ENCODE results near the gene TNFRSF13B. TPM values are rescaled to one million over a fixed set of nuclear protein-coding genes. Genes with fewer than 3 reads are reported as not detected.
"Not testable (repeated sequence)": the region's sequence is repeated elsewhere in the genome, so short reads cannot be mapped to it uniquely, and the experiment has no call there.

The TNFRSF13B gene
- total and polyA plus RNA-seq, 2 donors from 2014 or later: 1.4 TPM; not detected in 1

DNA sequence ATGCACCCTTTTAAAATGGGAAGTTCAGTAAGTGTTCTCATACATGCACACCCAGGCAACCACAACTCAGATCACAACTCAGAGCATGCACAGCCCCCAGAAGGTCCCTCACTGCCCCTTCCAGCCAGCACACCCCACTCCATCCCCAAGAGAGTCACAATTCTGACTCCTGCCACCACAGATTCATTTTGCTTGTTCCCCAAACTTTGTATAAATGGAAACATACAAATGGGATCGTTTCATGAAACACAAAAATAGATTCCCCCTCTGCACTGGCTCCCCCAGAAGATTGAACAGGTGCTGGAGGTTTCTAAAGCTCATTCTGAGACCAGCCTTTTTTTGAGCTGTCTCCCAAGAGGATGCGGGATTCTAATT lies 3.3 kb upstream of the TNFRSF13B start:
- no peaks in the 10 kb centered on the region for H3K4me1 ChIP-seq (ENCODE audit: control insufficient read depth in 2 of 3, insufficient read depth in 2 of 3, low read depth in 1 of 3, low read length in 3 of 3)
- H3K27me3 ChIP-seq (ENCODE audit: control insufficient read depth, insufficient read depth, low read length): no peaks in the 10 kb centered on the region
- H3K4me3 ChIP-seq (ENCODE audit: low read length in 3 of 3): no peak overlapping the region
- intact Hi-C loops (cut with DNase I): no loop called here
- TF ChIP-seq, protein P1, sequence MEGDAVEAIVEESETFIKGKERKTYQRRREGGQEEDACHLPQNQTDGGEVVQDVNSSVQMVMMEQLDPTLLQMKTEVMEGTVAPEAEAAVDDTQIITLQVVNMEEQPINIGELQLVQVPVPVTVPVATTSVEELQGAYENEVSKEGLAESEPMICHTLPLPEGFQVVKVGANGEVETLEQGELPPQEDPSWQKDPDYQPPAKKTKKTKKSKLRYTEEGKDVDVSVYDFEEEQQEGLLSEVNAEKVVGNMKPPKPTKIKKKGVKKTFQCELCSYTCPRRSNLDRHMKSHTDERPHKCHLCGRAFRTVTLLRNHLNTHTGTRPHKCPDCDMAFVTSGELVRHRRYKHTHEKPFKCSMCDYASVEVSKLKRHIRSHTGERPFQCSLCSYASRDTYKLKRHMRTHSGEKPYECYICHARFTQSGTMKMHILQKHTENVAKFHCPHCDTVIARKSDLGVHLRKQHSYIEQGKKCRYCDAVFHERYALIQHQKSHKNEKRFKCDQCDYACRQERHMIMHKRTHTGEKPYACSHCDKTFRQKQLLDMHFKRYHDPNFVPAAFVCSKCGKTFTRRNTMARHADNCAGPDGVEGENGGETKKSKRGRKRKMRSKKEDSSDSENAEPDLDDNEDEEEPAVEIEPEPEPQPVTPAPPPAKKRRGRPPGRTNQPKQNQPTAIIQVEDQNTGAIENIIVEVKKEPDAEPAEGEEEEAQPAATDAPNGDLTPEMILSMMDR (IDR thresholded peaks at IDR 0.05; ENCODE audit: borderline replicate concordance, extremely low read depth, insufficient read depth): no peak
- no peak for FAIRE-seq
- H3K9ac ChIP-seq (ENCODE audit: low read length in 3 of 3): no peak overlapping the region
- no peak overlapping the region for H3K27ac ChIP-seq (ENCODE audit: low read depth in 2 of 2, low read length in 2 of 2)
- no peaks in the 10 kb centered on the region for H3K36me3 ChIP-seq (ENCODE audit: control insufficient read depth in 2 of 3, insufficient read depth in 3 of 3, low read length in 3 of 3)
- H3K9me3 ChIP-seq (ENCODE audit: control insufficient read depth in 2 of 3, insufficient read depth in 1 of 3, low read length in 3 of 3): no peaks in the 10 kb centered on the region
- DNase-seq: no peak

DNA sequence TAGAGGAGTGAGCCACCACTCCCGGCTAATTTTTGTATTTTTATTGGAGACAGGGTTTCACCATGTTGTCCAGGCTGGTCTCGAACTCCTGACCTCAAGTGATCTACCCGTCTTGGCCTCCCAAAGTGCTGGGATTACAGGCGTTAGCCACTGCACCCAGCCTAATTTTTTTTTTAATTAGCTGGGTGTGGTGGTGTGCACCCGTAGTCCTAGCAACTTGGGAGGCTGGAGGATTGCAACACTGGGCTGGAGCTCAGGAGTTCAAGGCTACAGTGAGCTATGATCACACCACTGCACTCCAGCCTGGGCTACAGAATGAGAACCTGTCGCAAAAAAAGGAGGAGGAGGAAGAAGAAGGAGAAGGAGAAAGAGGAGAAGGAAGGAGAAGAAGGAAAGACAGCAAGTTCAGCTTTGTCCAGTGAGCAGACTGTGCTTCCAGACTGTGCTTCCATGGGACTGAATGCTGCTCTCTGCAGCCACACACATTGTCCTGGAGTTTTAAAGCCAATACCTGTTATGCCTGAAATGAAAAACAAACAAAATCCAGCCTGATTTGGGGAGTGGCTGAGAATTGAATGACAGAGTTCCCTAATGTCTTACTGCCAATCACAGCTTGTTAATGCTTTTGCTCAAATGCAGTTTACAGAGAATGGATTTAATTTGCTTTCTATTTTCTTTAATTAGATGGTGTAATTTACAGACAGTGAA lies 2.8 kb upstream of the TNFRSF13B start:
- DNase-seq (no peak), FAIRE-seq (no peak)
- no peaks in the 10 kb centered on the region for H3K4me1 ChIP-seq (ENCODE audit: control insufficient read depth in 2 of 3, insufficient read depth in 2 of 3, low read depth in 1 of 3, low read length in 3 of 3)
- H3K36me3 ChIP-seq (ENCODE audit: control insufficient read depth in 2 of 3, insufficient read depth in 3 of 3, low read length in 3 of 3): no peaks in the 10 kb centered on the region
- no peak overlapping the region for H3K27ac ChIP-seq (ENCODE audit: low read depth in 2 of 2, low read length in 2 of 2)
- H3K9ac ChIP-seq (ENCODE audit: low read length in 3 of 3): no peak overlapping the region
- H3K9me3 ChIP-seq (ENCODE audit: control insufficient read depth in 2 of 3, insufficient read depth in 1 of 3, low read length in 3 of 3): no peaks in the 10 kb centered on the region
- intact Hi-C loops (cut with DNase I): no loop called here
- TF ChIP-seq, protein P1 (IDR thresholded peaks at IDR 0.05; ENCODE audit: borderline replicate concordance, extremely low read depth, insufficient read depth): no peak
- no peaks in the 10 kb centered on the region for H3K27me3 ChIP-seq (ENCODE audit: control insufficient read depth, insufficient read depth, low read length)
- H3K4me3 ChIP-seq (ENCODE audit: low read length in 3 of 3): no peak overlapping the region

DNA sequence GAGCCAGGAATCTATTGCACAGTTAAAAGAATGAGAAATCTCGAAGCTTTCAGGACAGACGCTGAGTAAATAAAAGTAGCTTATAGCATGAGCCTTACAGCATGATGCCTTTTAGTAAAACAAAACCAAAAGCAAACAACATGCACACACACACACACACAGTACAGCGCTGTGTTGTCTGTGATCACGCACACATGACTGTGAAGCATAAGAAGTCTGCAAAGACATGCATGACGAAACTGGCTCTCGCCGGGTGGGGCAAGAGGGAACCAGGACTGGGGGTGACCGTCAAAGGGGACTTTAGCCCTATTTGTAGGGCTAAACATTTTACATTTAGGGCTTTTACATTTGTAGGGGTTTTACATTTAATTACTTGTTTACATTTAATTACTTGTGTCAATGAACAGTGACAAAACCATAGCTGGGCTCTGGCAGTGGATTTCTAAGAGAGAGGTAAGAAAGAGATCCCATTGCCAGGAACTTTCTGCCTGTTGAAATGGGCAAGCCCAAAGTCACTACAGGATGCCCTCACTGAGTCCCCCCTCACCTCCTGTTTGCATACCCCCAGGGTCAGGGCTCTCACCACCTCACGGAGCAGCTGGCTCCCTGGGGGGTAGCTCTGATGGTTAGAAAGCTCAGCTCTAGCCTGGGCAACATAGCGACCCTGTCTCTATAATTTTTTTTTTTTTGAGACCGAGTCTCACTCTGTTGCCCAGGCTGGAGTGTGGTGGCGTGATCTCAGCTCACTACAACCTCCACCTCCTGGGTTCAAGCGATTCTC lies 2.0 kb upstream of the TNFRSF13B start:
- Histone ChIP-seq H3K27ac (ENCODE audit: low read depth in 2 of 2, low read length in 2 of 2) (no peak overlapping the region), H3K9ac (ENCODE audit: low read length in 3 of 3) (no peak overlapping the region), H3K4me3 (ENCODE audit: low read length in 3 of 3) (no peak overlapping the region), H3K36me3 (ENCODE audit: control insufficient read depth in 2 of 3, insufficient read depth in 3 of 3, low read length in 3 of 3) (no peaks in the 10 kb centered on the region), H3K4me1 (ENCODE audit: control insufficient read depth in 2 of 3, insufficient read depth in 2 of 3, low read depth in 1 of 3, low read length in 3 of 3) (no peaks in the 10 kb centered on the region), H3K9me3 (ENCODE audit: control insufficient read depth in 2 of 3, insufficient read depth in 1 of 3, low read length in 3 of 3) (no peaks in the 10 kb centered on the region), H3K27me3 (ENCODE audit: control insufficient read depth, insufficient read depth, low read length) (no peaks in the 10 kb centered on the region)
- intact Hi-C loops (cut with DNase I): no loop called here
- DNase-seq (peak in 3 of 5 donors; percentile 37 to 59 (median 37)), FAIRE-seq (no peak)
- TF ChIP-seq, protein P1 (IDR thresholded peaks at IDR 0.05; ENCODE audit: borderline replicate concordance, extremely low read depth, insufficient read depth): no peak

DNA sequence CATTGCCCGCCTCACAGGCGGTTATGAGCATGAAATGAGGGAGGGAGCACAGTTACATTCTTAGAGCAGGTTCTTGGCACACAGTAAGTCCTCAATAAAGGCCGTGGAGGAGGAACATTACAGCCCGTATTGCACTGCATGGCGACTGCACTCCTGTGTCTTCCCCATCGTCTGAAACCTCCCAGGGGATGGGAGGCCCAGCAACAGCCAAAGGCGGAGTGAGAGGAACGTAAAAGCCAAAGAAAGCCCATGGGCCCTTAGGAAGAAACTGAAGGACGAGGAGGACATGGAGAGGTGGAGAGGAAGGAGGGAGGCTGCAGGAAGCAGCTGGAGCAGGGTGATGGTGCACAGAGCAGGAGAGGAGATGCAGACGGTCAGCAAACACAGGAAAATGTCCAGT lies 1.1 kb upstream of the TNFRSF13B start:
- H3K4me3 ChIP-seq (ENCODE audit: low read length in 3 of 3); H3K27me3 ChIP-seq (ENCODE audit: control insufficient read depth, insufficient read depth, low read length); H3K27ac ChIP-seq (ENCODE audit: low read depth in 2 of 2, low read length in 2 of 2); H3K36me3 ChIP-seq (ENCODE audit: control insufficient read depth in 2 of 3, insufficient read depth in 3 of 3, low read length in 3 of 3); DNase-seq; FAIRE-seq; H3K9me3 ChIP-seq (ENCODE audit: control insufficient read depth in 2 of 3, insufficient read depth in 1 of 3, low read length in 3 of 3); H3K9ac ChIP-seq (ENCODE audit: low read length in 3 of 3); H3K4me1 ChIP-seq (ENCODE audit: control insufficient read depth in 2 of 3, insufficient read depth in 2 of 3, low read depth in 1 of 3, low read length in 3 of 3); intact Hi-C loops (cut with DNase I): not testable (repeated sequence)
